ENCODE measurements around the gene ST8SIA5. TPM values are rescaled to one million over a fixed set of nuclear protein-coding genes. Genes with fewer than 3 reads are reported as not detected.

ST8SIA5 gene
- total and polyA plus RNA-seq, 2 of the 4 experiments (the other 2 are of a cell fraction): 0.03 TPM; not detected in 1

- Histone ChIP-seq H3K4me1 (ENCODE audit: control insufficient read depth, insufficient read depth, low read length) (no peaks in the 10 kb centered on the region), H2AFZ (replicated peaks; ENCODE audit: low read length, poor library complexity) (no peak overlapping the region), H3K9me3 (ENCODE audit: control insufficient read depth, insufficient read depth, low read length) (no peaks in the 10 kb centered on the region), H3K9ac (ENCODE audit: low read depth, low read length) (no peak overlapping the region), H3K4me2 (ENCODE audit: low read depth, low read length) (no peak overlapping the region), H2BK15ac (ENCODE audit: low read depth, low read length) (no peak overlapping the region), H3K36me3 (ENCODE audit: control insufficient read depth, insufficient read depth, low read length) (no peaks in the 10 kb centered on the region), H2BK20ac (ENCODE audit: low read depth, low read length) (no peak overlapping the region), H4K5ac (ENCODE audit: low read depth, low read length) (no peak overlapping the region), H2AK9ac (replicated peaks; ENCODE audit: low read depth, low read length, poor library complexity) (no peak overlapping the region), H3K56ac (ENCODE audit: extremely low read depth, insufficient read depth, low read length) (no peak overlapping the region), H3K9me1 (ENCODE audit: insufficient read depth, low read length) (no peaks in the 10 kb centered on the region), H3K23ac (ENCODE audit: low read depth, low read length) (no peak overlapping the region), H3K79me1 (ENCODE audit: low read depth in 1 of 2, low read length in 2 of 2) (no peaks in the 10 kb centered on the region), H4K8ac (ENCODE audit: low read depth in 2 of 2, low read length in 2 of 2) (no peak overlapping the region), H4K20me1 (ENCODE audit: insufficient read depth, low read length) (no peaks in the 10 kb centered on the region), H4K91ac (ENCODE audit: insufficient read depth, low read depth, low read length) (no peak overlapping the region), H2BK5ac (ENCODE audit: low read depth, low read length, poor library complexity, severe bottlenecking) (no peak overlapping the region), H3K14ac (replicated peaks; ENCODE audit: low read depth, low read length) (no peak overlapping the region), H3K4ac (ENCODE audit: low read depth, low read length) (no peak overlapping the region), H2BK120ac (ENCODE audit: low read depth, low read length) (no peak overlapping the region), H2AK5ac (ENCODE audit: low read depth, low read length) (no peak overlapping the region), H3K27me3 (ENCODE audit: control insufficient read depth, insufficient read depth, low read length) (no peaks in the 10 kb centered on the region), H3K27ac (ENCODE audit: insufficient read depth, low read length) (no peak overlapping the region), H3K4me3 (ENCODE audit: insufficient read depth, low read depth, low read length) (no peak overlapping the region), H3K18ac (ENCODE audit: low read depth, low read length) (no peak overlapping the region)
- dilution Hi-C loops (cut with HindIII; ENCODE audit: low sequenced_read_pairs, unreplicated experiment) (no loop called here), in situ Hi-C loops (cut with MboI; ENCODE audit: low sequenced_read_pairs) (no loop called here), intact Hi-C loops (cut with micrococcal nuclease) (no loop called here)
- WGBS, 2 experiments (ENCODE audit: extremely low coverage in 2 of 2, insufficient read length in 1 of 2): 0% methylated on average over 1 of the region's 4 CpGs; no CpG with 5 or more reads in 1 of the 2 experiments
- ChIA-PET POLR2A (ENCODE audit: unreplicated experiment) (no interaction called here), CTCF (no interaction called here)
- TF ChIP-seq USF2 (IDR thresholded peaks at IDR 0.05; ENCODE audit: low read depth, low read length) (no peak), MAZ (IDR thresholded peaks at IDR 0.05; ENCODE audit: borderline replicate concordance, low read depth, low read length) (no peak), MXI1 (IDR thresholded peaks at IDR 0.05; ENCODE audit: borderline replicate concordance, low read depth, low read length) (no peak), POLR2A (IDR thresholded peaks at IDR 0.05; ENCODE audit: low read depth, low read length) (no peak), CTCF (conservative IDR thresholded peaks at IDR 0.05; ENCODE audit: low read depth, low read length) (no peak), RAD21 (IDR thresholded peaks at IDR 0.05; ENCODE audit: low read length) (no peak), CHD1 (IDR thresholded peaks at IDR 0.05; ENCODE audit: low read depth, low read length) (no peak), CEBPB (IDR thresholded peaks at IDR 0.05; ENCODE audit: low read depth, low read length) (no peak), NFE2L2 (IDR thresholded peaks at IDR 0.05; ENCODE audit: low read depth, low read length) (no peak), ELK1 (IDR thresholded peaks at IDR 0.05; ENCODE audit: borderline replicate concordance, low read depth, low read length) (no peak)
- no TSS peak for BruUV-seq (replicated peaks)
- ATAC-seq (ENCODE audit: low read depth) (no peak), DNase-seq (peak; percentile 2)
These were observed 126.7 kb downstream of the ST8SIA5 start for GRCh38 chr18:46630160-46630559.
